Omental fat pad (tissue), 4 donors: ENCODE measurements around the gene CDC25A. TPM values are rescaled to one million over a fixed set of nuclear protein-coding genes. Genes with fewer than 3 reads are reported as not detected.
"Not testable (repeated sequence)": the region's sequence is repeated elsewhere in the genome, so short reads cannot be mapped to it uniquely, and the experiment has no call there.

ENCODE experiments used
- ATAC-seq: fragments of 150-250 bp; one replicate; pipeline ENCODE4 v1.9.1; 2016; ENCODE audit warnings: mild to moderate bottlenecking, moderate library complexity; ENCODE audit not compliant: low FRiP score
- DNase-seq: peaks from one replicate; pipeline ENCODE4 v3.0.0-alpha.2; 2019; ENCODE audit warnings: low spot score
- CTCF ChIP-seq, 3 donors: fragments of 450-650 bp; IDR thresholded peaks; one replicate each; pipeline ENCODE4 v1.5.1; 2016 to 2017; ENCODE audit warnings: antibody characterized with exemption in 3 of 3, mild to moderate bottlenecking in 3 of 3, moderate library complexity in 2 of 3
- total RNA-seq, 4 donors: library from RNA; depleted of rRNA; stranded (reverse); fragments of >200 nt; gene quantifications; one replicate each; pipeline ENCODE4 v1.1.0, GENCODE V29; 2016

The CDC25A gene
- total RNA-seq, 4 donors from 2014 or later: 0.19 to 2.9 (median 1.5) TPM

GRCh38 chr3:48123346-48123745, 64.9 kb downstream of the CDC25A start:
- TF ChIP-seq CTCF (IDR thresholded peaks at IDR 0.05): no peak
- DNase-seq: no peak
- no peak for ATAC-seq

GRCh38 chr3:48122504-48122903, 65.7 kb downstream of the CDC25A start:
- no peak for DNase-seq
- TF ChIP-seq CTCF (IDR thresholded peaks at IDR 0.05): no peak
- ATAC-seq: no peak

- TF ChIP-seq CTCF (IDR thresholded peaks at IDR 0.05): no peak
- DNase-seq: no peak
- ATAC-seq: no peak
These were observed 68.0 kb downstream of the CDC25A start for GRCh38 chr3:48120223-48120622.

GRCh38 chr3:48119505-48120193, 68.6 kb downstream of the CDC25A start:
- TF ChIP-seq CTCF (IDR thresholded peaks at IDR 0.05): no peak
- DNase-seq (no peak), ATAC-seq (peak; percentile 72)

GRCh38 chr3:48118928-48119327, 69.3 kb downstream of the CDC25A start:
- TF ChIP-seq CTCF (IDR thresholded peaks at IDR 0.05): no peak
- ATAC-seq: no peak
- no peak for DNase-seq

- DNase-seq: no peak
- no peak for ATAC-seq
- TF ChIP-seq CTCF (IDR thresholded peaks at IDR 0.05): no peak
These were observed 69.9 kb downstream of the CDC25A start for GRCh38 chr3:48118322-48118721.

- peak; percentile 39 for ATAC-seq
- no peak for TF ChIP-seq CTCF (IDR thresholded peaks at IDR 0.05)
- no peak for DNase-seq
These were observed 75.4 kb downstream of the CDC25A start for GRCh38 chr3:48112813-48113212.

- DNase-seq, ATAC-seq: not testable (repeated sequence)
These were observed 76.0 kb downstream of the CDC25A start for GRCh38 chr3:48112108-48112791.
